Natural killer cell treated with Interleukin-12 subunit alpha and Interleukin-12 subunit beta and Interleukin-15 and Interleukin-18, amount 100 ng/mL, for 72 hours (primary cell): Measurements from ENCODE around the gene DDX46. TPM values are rescaled to one million over a fixed set of nuclear protein-coding genes. Genes with fewer than 3 reads are reported as not detected.
"Not testable (repeated sequence)": the region's sequence is repeated elsewhere in the genome, so short reads cannot be mapped to it uniquely, and the experiment has no call there.

Experiments
- ATAC-seq, 2 donors: fragments of 150-1000 bp; cut with Tn5 transposase in 1 of 2; sonication (Bioruptor Pico), chemical (Tn5 transposase) in 1 of 2; 2 replicates each; pipeline ENCODE4 v1.10.0; 2021
- DNase-seq: peaks from one replicate; pipeline ENCODE4 v3.0.0; 2022; ENCODE audit warnings: low spot score
- H3K27ac Mint-ChIP-seq, 2 donors: 1 replicate in 1 of 2; 2 replicates in 1 of 2; pipeline ENCODE4 v1.8.0; 2022; ENCODE audit warnings: mixed read lengths in 2 of 2, mild to moderate bottlenecking in 1 of 2, moderate library complexity in 1 of 2
- H3K27me3 Mint-ChIP-seq, 2 donors: 1 replicate in 1 of 2; 2 replicates in 1 of 2; pipeline ENCODE4 v1.8.0; 2022; ENCODE audit warnings: mixed read lengths in 2 of 2
- H3K36me3 Mint-ChIP-seq: one replicate; pipeline ENCODE4 v1.8.0; 2022; ENCODE audit warnings: mixed read lengths
- H3K4me1 Mint-ChIP-seq, 2 donors: 1 replicate in 1 of 2; 2 replicates in 1 of 2; pipeline ENCODE4 v1.8.0; 2022; ENCODE audit warnings: low read depth in 2 of 2, mixed read lengths in 2 of 2, mild to moderate bottlenecking in 1 of 2
- H3K4me3 Mint-ChIP-seq: one replicate; pipeline ENCODE4 v1.8.0; 2022; ENCODE audit warnings: mixed read lengths
- H3K9me3 Mint-ChIP-seq: 2 replicates; pipeline ENCODE4 v1.8.0; 2022; ENCODE audit warnings: mixed read lengths
- total RNA-seq, 2 donors: library from RNA; stranded (reverse); gene quantifications; one replicate each; pipeline ENCODE4 v1.2.3, GENCODE V29; 2022

The DDX46 gene
- total RNA-seq, 2 donors from 2014 or later: 71.4 to 124 TPM

GRCh38 chr5:134742134-134742533, 16.4 kb upstream of the DDX46 start:
- H3K4me1 Mint-ChIP-seq: peaks cover 18% of the 10 kb centered on the region in 2 donors
- DNase-seq (no peak), ATAC-seq (no peak)
- H3K27ac Mint-ChIP-seq: no peak overlapping the region
- H3K9me3 Mint-ChIP-seq: no peaks in the 10 kb centered on the region
- H3K4me3 Mint-ChIP-seq: no peak overlapping the region
- no peaks in the 10 kb centered on the region for H3K27me3 Mint-ChIP-seq
- no peaks in the 10 kb centered on the region for H3K36me3 Mint-ChIP-seq

- ATAC-seq: no peak
- Mint-ChIP-seq H3K27me3 (no peaks in the 10 kb centered on the region), H3K27ac (no peak overlapping the region), H3K36me3 (no peaks in the 10 kb centered on the region), H3K9me3 (no peaks in the 10 kb centered on the region), H3K4me1 (no peaks in the 10 kb centered on the region), H3K4me3 (no peak overlapping the region)
- DNase-seq: no peak
These were observed 9.2 kb upstream of the DDX46 start for GRCh38 chr5:134749415-134749814.

GRCh38 chr5:134758176-134758503, 439 bp upstream of the DDX46 start:
- Mint-ChIP-seq H3K4me1 (peaks cover 32 to 35% of the 10 kb centered on the region in 2 donors), H3K4me3 (peak overlapping the region; percentile 100), H3K27me3 (no peaks in the 10 kb centered on the region), H3K9me3 (no peaks in the 10 kb centered on the region), H3K27ac (peak overlapping the region; percentile 85 to 99), H3K36me3 (no peaks in the 10 kb centered on the region)
- peak in 1 of 2 donors; percentile 38 for ATAC-seq
- DNase-seq: no peak

GRCh38 chr5:134767528-134768291, 9.1 kb downstream of the DDX46 start:
- H3K36me3 Mint-ChIP-seq, H3K4me3 Mint-ChIP-seq, H3K27me3 Mint-ChIP-seq, ATAC-seq, DNase-seq, H3K27ac Mint-ChIP-seq, H3K9me3 Mint-ChIP-seq: not testable (repeated sequence)
- peaks cover 5 to 10% of the 10 kb centered on the region in 2 donors for H3K4me1 Mint-ChIP-seq

- no peak for ATAC-seq
- peaks cover 0 to 3% of the 10 kb centered on the region in 2 donors for H3K4me1 Mint-ChIP-seq
- no peak overlapping the region for H3K4me3 Mint-ChIP-seq
- peaks cover 19% of the 10 kb centered on the region for H3K36me3 Mint-ChIP-seq
- no peak for DNase-seq
- H3K27me3 Mint-ChIP-seq: no peaks in the 10 kb centered on the region
- H3K27ac Mint-ChIP-seq: no peak overlapping the region
- no peaks in the 10 kb centered on the region for H3K9me3 Mint-ChIP-seq
These were observed 10.6 kb downstream of the DDX46 start for GRCh38 chr5:134769206-134769605.

GRCh38 chr5:134772461-134773125, 14.0 kb downstream of the DDX46 start:
- Mint-ChIP-seq H3K4me3 (no peak overlapping the region), H3K9me3 (no peaks in the 10 kb centered on the region), H3K27me3 (no peaks in the 10 kb centered on the region), H3K36me3 (peaks cover 16% of the 10 kb centered on the region), H3K27ac (no peak overlapping the region), H3K4me1 (no peaks in the 10 kb centered on the region)
- no peak for DNase-seq
- no peak for ATAC-seq

- Mint-ChIP-seq H3K4me1 (no peaks in the 10 kb centered on the region), H3K4me3 (no peak overlapping the region), H3K27me3 (no peaks in the 10 kb centered on the region), H3K27ac (no peak overlapping the region), H3K36me3 (peaks cover 18% of the 10 kb centered on the region), H3K9me3 (no peaks in the 10 kb centered on the region)
- ATAC-seq (no peak), DNase-seq (no peak)
These were observed 18.8 kb downstream of the DDX46 start for GRCh38 chr5:134777366-134777765.

GRCh38 chr5:134784241-134784920, 25.8 kb downstream of the DDX46 start:
- no peak for ATAC-seq
- peaks cover 26% of the 10 kb centered on the region for H3K36me3 Mint-ChIP-seq
- no peaks in the 10 kb centered on the region for H3K27me3 Mint-ChIP-seq
- no peak for DNase-seq
- H3K4me1 Mint-ChIP-seq: no peaks in the 10 kb centered on the region
- H3K9me3 Mint-ChIP-seq: no peaks in the 10 kb centered on the region
- no peak overlapping the region for H3K4me3 Mint-ChIP-seq
- no peak overlapping the region for H3K27ac Mint-ChIP-seq

- no peaks in the 10 kb centered on the region for H3K27me3 Mint-ChIP-seq
- H3K4me1 Mint-ChIP-seq: no peaks in the 10 kb centered on the region
- no peak overlapping the region for H3K4me3 Mint-ChIP-seq
- no peak for DNase-seq
- no peak for ATAC-seq
- peaks cover 33% of the 10 kb centered on the region for H3K36me3 Mint-ChIP-seq
- H3K27ac Mint-ChIP-seq: no peak overlapping the region
- H3K9me3 Mint-ChIP-seq: no peaks in the 10 kb centered on the region
These were observed 26.5 kb downstream of the DDX46 start for GRCh38 chr5:134784946-134785620.

- H3K9me3 Mint-ChIP-seq: no peaks in the 10 kb centered on the region
- DNase-seq (no peak), ATAC-seq (no peak)
- peaks cover 40% of the 10 kb centered on the region for H3K36me3 Mint-ChIP-seq
- no peak overlapping the region for H3K4me3 Mint-ChIP-seq
- no peaks in the 10 kb centered on the region for H3K4me1 Mint-ChIP-seq
- no peaks in the 10 kb centered on the region for H3K27me3 Mint-ChIP-seq
- H3K27ac Mint-ChIP-seq: no peak overlapping the region
These were observed 29.1 kb downstream of the DDX46 start for GRCh38 chr5:134787692-134788091.

- peaks cover 36% of the 10 kb centered on the region for H3K36me3 Mint-ChIP-seq
- DNase-seq: no peak
- no peak overlapping the region for H3K27ac Mint-ChIP-seq
- H3K4me3 Mint-ChIP-seq: no peak overlapping the region
- ATAC-seq: no peak
- H3K27me3 Mint-ChIP-seq: no peaks in the 10 kb centered on the region
- no peaks in the 10 kb centered on the region for H3K9me3 Mint-ChIP-seq
- H3K4me1 Mint-ChIP-seq: no peaks in the 10 kb centered on the region
These were observed 33.0 kb downstream of the DDX46 start for GRCh38 chr5:134791580-134791979.

- ATAC-seq (no peak), DNase-seq (no peak)
- H3K27me3 Mint-ChIP-seq: no peaks in the 10 kb centered on the region
- no peaks in the 10 kb centered on the region for H3K4me1 Mint-ChIP-seq
- H3K36me3 Mint-ChIP-seq: peaks cover 32% of the 10 kb centered on the region
- H3K27ac Mint-ChIP-seq: no peak overlapping the region
- H3K9me3 Mint-ChIP-seq: no peaks in the 10 kb centered on the region
- no peak overlapping the region for H3K4me3 Mint-ChIP-seq
These were observed 33.7 kb downstream of the DDX46 start for GRCh38 chr5:134792286-134792685.

- no peak for ATAC-seq
- DNase-seq: no peak
- Mint-ChIP-seq H3K4me3 (no peak overlapping the region), H3K27ac (no peak overlapping the region), H3K36me3 (peaks cover 32% of the 10 kb centered on the region), H3K27me3 (no peaks in the 10 kb centered on the region), H3K4me1 (no peaks in the 10 kb centered on the region), H3K9me3 (no peaks in the 10 kb centered on the region)
These were observed 34.5 kb downstream of the DDX46 start for GRCh38 chr5:134793111-134793510.

GRCh38 chr5:134794082-134794481, 35.5 kb downstream of the DDX46 start:
- ATAC-seq (no peak), DNase-seq (no peak)
- Mint-ChIP-seq H3K27ac (no peak overlapping the region), H3K4me3 (no peak overlapping the region), H3K27me3 (no peaks in the 10 kb centered on the region), H3K4me1 (no peaks in the 10 kb centered on the region), H3K9me3 (no peaks in the 10 kb centered on the region), H3K36me3 (peaks cover 41% of the 10 kb centered on the region)
